Renal cortex interstitium (tissue), 11 donors: ENCODE measurements around the gene TNNI2. TPM values are rescaled to one million over a fixed set of nuclear protein-coding genes. Genes with fewer than 3 reads are reported as not detected.

ENCODE experiments used
- DNase-seq, 11 donors: peaks; one replicate each; pipeline ENCODE4 v3.0.0-alpha.2; 2013; ENCODE audit warnings: low read depth in 9 of 11, low spot score in 4 of 11; ENCODE audit errors: extremely low read depth in 1 of 11
- polyA plus RNA-seq, 3 donors: library from polyadenylated mRNA; unstranded; fragments of 120-200 nt; gene quantifications; one replicate each; pipeline ENCODE4 v1.2.1, GENCODE V29; 2013; ENCODE audit not compliant: insufficient read length in 3 of 3

The TNNI2 gene
- polyA plus RNA-seq, 3 donors, result 0.45 to 6.1 (median 0.53) TPM

- DNase-seq, result no peak
Observed at GRCh38 chr11:1842149-1843097, 3.6 kb downstream of the TNNI2 start.

GRCh38 chr11:1843098-1843473, 4.3 kb downstream of the TNNI2 start:
- DNase-seq, result no peak

DNA sequence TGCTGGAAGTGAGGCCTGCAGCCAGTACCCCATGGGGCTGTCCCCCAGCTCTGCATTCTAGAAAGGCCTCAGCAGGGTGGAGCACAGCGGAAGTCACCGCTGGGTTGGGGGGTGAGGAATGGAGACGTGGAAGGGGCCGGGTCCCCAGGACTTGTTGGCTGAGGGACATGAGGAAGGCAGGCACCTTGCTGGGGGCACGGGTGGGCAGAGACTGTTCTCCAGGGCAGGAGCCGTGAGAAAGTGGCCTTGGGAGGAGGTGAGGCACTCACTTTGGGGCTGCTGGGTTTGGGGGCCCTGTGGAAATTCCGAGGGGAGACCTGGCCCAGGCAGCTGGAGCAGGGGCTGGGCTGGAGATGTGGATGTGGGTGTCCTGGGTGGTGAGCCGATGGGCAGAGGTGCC, 5.0 kb downstream of the TNNI2 start:
- DNase-seq, result no peak

- DNase-seq, result no peak
Observed at GRCh38 chr11:1844221-1845094, 5.7 kb downstream of the TNNI2 start.

DNA sequence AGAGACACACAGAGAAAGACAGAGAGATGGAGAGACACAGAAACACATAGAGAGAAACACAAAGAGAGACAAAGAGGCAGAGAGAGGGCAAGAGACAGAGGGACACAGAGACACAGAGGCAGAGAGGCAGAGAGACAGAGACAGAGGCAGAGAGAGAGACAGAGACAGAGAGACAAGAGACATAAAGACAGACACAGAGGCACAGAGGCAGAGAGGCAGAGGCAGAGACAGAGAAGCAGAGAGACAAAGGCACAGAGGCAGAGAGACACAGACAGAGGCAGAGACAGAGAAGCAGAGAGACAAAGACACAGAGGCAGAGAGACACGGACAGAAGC, 6.3 kb downstream of the TNNI2 start:
- no peak for DNase-seq

DNA sequence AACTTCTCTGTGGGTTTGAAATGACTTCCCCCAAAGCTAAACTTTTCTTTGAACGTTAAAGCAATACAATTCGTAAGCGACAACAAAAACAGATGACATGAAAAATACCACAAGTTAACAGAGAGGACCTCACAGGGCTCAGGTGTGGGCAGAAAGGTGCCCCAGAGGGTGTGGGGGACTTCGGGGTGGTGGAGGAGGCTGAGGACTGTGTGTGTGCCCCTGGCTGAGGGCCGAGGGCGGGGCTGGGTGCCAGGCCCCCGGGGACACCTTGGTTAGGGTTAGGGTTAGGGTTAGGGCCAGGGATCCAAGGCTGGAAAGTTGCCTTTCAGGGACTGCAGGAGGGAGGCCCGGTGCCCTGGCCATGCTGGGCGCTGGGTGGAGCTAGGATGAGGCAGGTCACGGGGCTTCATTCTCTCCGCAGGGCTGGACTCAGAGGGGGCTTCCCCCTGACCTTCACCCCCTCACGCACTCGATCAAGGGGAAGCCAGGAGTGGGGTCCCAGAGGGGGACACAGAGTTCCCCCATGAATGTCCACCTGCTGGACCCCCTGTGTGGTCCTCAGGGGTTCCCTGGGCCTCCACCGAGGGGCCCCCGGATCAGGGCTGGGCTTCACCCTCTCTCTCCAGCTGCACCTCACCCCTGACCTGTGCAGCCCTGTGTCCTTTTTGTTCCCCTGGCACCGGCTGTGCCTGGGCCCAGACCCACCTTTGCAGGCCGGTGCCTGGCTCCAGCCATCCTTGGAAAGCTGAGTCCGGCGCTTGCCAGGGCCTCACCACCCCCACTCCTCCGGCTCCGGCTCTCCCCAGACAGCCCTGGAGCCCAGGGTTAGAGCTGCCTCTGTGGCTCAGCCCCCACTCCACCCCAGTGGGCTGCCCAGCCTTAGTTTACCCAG, 7.0 kb downstream of the TNNI2 start:
- no peak for DNase-seq

DNA sequence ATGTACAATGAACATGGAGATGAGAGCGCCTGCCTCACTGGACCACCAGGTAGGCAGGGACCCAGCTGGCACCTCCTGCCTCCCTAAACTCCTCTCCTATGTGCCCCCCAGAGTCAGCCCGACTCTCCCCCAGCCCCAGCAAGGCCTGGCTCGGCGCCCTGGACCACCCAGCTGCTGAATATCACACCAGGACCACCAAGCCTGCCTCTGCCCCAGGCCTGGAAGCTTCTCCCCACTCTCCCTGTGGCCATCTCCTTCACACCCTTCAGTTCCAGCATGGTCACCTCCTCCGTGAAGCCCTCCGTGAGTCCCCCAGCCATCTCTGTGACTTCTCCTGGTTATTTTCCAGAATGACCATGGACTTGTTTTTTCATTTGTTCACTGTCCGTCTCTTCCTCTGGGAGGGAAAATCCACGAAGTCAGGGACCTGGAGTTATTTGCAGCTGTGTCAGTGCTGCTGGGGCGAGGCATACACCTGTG, 7.7 kb downstream of the TNNI2 start:
- DNase-seq, result no peak

GRCh38 chr11:1847006-1847735, 8.4 kb downstream of the TNNI2 start:
- no peak for DNase-seq

DNA sequence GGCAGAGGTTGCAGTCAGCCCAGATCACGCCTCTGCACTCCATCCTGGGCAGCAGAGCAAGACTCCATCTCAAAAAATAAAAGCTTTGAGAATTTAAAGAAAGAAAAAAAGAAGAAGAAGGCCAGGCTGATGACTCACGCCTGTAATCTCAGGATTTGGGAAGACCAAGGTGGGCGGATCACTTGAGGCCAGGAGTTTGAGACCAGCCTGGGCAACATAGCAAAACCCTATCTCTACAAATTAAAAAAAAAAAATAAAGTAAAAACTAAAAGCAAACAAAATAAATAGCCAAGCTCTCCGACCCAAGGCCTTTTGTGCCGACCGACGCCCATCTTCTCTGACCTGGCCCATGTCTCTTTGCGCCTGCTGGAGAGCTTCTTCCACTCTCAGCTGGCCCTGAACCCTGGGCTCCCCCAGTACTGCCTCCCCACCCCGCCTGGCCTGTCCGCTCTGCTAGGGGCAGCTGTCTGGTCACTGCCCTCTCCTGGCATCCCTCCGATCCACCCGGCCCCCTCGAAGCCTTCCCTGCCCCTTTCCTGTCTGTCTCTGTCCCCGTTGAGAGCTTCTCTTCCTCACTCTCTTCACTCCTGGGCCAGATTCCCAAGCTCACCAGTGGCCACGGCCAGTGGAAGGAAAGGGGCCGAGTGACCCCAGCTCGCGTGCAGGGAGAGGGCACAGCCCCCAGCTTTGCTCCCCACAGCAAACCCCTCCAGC, 9.3 kb downstream of the TNNI2 start:
- no peak for DNase-seq

DNA sequence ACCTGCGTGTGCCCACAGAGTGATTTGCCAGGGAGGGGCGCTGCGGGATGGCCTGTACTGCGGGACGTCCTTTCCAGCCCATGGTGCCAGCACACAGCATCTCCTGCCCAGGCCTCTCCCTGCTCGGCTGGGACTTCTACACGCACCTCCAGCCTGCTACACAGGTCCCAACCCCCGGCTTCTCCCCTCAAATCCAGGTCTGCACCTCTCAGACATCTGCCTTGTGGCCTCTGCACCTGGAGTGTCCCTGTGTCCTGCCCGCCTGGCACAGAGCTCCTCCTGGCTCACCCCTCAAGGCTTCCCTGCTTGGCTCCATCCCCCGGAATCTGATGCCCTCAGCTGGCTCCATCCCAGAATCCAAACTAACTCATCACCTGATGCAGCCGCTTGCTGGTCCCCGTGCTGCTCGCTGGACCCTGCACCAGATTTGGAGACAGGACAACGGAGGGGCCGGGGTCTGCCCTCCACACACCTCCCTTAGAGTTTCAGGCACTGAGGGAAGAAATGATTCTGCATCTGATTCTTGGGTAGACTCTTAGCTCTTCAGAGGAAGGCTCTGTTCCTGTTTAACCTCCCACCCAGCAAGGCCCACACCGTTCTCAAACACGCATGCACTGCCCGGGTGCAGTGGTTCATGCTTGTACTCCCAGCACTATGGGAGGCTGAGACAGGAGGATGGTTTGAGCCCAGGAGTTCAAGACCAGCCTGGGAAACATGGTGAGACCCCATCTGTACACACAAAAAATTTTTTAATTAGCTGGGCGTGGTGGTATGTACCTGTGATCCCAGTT, 10.1 kb downstream of the TNNI2 start:
- no peak for DNase-seq

- DNase-seq, result no peak
Observed at GRCh38 chr11:1851468-1852180, 12.8 kb downstream of the TNNI2 start.

DNA sequence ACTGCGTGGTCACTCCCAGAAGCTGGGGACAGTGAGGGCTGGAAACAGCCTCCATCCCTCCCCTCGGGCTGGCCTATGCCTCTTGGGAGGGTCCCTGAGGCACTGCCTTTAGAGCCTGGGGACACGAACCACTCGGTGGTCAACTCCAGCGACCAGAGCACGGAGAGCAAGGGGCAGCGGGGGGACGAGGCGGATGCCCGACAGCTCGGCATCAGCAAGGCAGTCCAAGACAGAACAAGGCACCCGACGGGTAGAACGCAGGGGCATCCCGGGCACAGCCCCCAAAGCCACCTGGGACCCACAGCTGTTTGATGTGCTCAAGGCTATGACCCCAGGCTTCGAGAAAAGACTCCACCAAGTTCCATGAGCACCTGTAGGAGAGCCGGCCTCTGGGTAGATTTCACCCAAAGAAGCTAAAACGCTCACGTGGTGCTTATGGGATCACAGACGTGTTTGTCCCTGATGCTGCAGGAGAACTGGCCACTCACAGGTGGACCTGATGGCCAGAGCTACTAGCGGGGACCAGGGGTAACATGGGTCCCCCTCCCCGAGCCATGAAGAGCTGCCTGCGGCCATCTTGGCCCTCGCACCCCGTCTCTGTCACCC, 13.6 kb downstream of the TNNI2 start:
- no peak for DNase-seq

DNA sequence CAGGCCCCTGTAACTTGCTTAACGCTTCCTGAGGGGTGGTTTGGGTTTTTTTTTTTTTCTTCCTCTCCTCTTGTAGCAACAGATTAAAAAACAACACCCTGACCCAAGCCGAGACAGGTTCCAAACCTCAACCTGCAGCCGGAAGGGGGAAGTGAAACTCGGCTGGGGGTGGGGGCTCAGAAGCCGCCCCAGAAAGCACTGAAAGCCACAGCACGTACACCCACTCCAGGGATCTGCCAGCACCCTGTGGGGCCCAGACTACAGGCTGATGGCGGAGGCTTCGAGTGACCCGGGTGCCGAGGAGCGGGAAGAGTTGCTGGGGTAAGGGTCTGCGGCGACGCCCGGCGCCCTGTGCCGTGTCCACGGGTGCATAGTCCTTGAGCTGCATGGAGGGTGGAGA, 14.1 kb downstream of the TNNI2 start, which contains the start of gene LSP1:
Gene LSP1, plus strand, starts transcription at position 208 of the 400 bp plus-strand sequence. Its CDS starts 61 bp downstream, at position 269.
- no peak for DNase-seq

- no peak for DNase-seq
Observed at GRCh38 chr11:1853376-1854131, 14.8 kb downstream of the TNNI2 start.
